HG03159 (cell line): ENCODE data around the gene SIAH3.
"Not testable (repeated sequence)": the region's sequence is repeated elsewhere in the genome, so short reads cannot be mapped to it uniquely, and the experiment has no call there.

ENCODE experiments used
- ATAC-seq: cut with Tn5 transposase; IDR thresholded peaks from one replicate; pipeline ENCODE4 v1.9.1; 2021; ENCODE audit warnings: mild to moderate bottlenecking, moderate library complexity; ENCODE audit not compliant: unreplicated experiment

SIAH3 gene

GRCh38 chr13:45851171-45851921 lies at the start of gene SIAH3:
SIAH3 (minus strand) TSS chr13:45851753; CDS start chr13:45851629, 124 bp downstream.
- no peak for ATAC-seq

GRCh38 chr13:45899406-45899805 lies 47.9 kb upstream of the SIAH3 start:
- ATAC-seq = no peak

- ATAC-seq = no peak
These were observed 46.0 kb upstream of the SIAH3 start for GRCh38 chr13:45897562-45897961.

GRCh38 chr13:45896285-45896684 lies 44.7 kb upstream of the SIAH3 start:
- ATAC-seq = no peak

- ATAC-seq = no peak
These were observed 44.3 kb upstream of the SIAH3 start for GRCh38 chr13:45895881-45896280.

GRCh38 chr13:45892513-45892912 lies 41.0 kb upstream of the SIAH3 start:
- ATAC-seq = no peak

- ATAC-seq = no peak
These were observed 38.2 kb upstream of the SIAH3 start for GRCh38 chr13:45889590-45890243.

GRCh38 chr13:45886466-45886865 lies 34.9 kb upstream of the SIAH3 start:
- no peak for ATAC-seq

GRCh38 chr13:45885194-45885593 lies 33.6 kb upstream of the SIAH3 start:
- ATAC-seq = no peak

GRCh38 chr13:45882626-45883025 lies 31.1 kb upstream of the SIAH3 start:
- ATAC-seq = no peak

- no peak for ATAC-seq
These were observed 29.8 kb upstream of the SIAH3 start for GRCh38 chr13:45881353-45881752.

GRCh38 chr13:45880242-45880641 lies 28.7 kb upstream of the SIAH3 start:
- ATAC-seq = no peak

GRCh38 chr13:45879666-45880065 lies 28.1 kb upstream of the SIAH3 start:
- ATAC-seq = no peak

- no peak for ATAC-seq
These were observed 27.4 kb upstream of the SIAH3 start for GRCh38 chr13:45878966-45879365.

GRCh38 chr13:45876781-45877180 lies 25.2 kb upstream of the SIAH3 start:
- ATAC-seq = no peak

- ATAC-seq = no peak
These were observed 24.4 kb upstream of the SIAH3 start for GRCh38 chr13:45875951-45876350.

GRCh38 chr13:45873491-45874325 lies 22.2 kb upstream of the SIAH3 start:
- no peak for ATAC-seq

GRCh38 chr13:45872566-45872965 lies 21.0 kb upstream of the SIAH3 start:
- no peak for ATAC-seq

- ATAC-seq = not testable (repeated sequence)
These were observed 19.6 kb upstream of the SIAH3 start for GRCh38 chr13:45871201-45871600.

- no peak for ATAC-seq
These were observed 18.7 kb upstream of the SIAH3 start for GRCh38 chr13:45870232-45870631.

- ATAC-seq = no peak
These were observed 13.9 kb upstream of the SIAH3 start for GRCh38 chr13:45865414-45865813.
